NCI-H446 (cell line): ENCODE results near the gene USP47.
A peak's percentile ranks its signal among the peaks of the same experiment; 100 is the strongest.

ENCODE experiments used
- DNase-seq, 2 experiments: peaks; one replicate each; lab custom pipeline; 2025; lab: John Stamatoyannopoulos, UW

Gene USP47, protein sequence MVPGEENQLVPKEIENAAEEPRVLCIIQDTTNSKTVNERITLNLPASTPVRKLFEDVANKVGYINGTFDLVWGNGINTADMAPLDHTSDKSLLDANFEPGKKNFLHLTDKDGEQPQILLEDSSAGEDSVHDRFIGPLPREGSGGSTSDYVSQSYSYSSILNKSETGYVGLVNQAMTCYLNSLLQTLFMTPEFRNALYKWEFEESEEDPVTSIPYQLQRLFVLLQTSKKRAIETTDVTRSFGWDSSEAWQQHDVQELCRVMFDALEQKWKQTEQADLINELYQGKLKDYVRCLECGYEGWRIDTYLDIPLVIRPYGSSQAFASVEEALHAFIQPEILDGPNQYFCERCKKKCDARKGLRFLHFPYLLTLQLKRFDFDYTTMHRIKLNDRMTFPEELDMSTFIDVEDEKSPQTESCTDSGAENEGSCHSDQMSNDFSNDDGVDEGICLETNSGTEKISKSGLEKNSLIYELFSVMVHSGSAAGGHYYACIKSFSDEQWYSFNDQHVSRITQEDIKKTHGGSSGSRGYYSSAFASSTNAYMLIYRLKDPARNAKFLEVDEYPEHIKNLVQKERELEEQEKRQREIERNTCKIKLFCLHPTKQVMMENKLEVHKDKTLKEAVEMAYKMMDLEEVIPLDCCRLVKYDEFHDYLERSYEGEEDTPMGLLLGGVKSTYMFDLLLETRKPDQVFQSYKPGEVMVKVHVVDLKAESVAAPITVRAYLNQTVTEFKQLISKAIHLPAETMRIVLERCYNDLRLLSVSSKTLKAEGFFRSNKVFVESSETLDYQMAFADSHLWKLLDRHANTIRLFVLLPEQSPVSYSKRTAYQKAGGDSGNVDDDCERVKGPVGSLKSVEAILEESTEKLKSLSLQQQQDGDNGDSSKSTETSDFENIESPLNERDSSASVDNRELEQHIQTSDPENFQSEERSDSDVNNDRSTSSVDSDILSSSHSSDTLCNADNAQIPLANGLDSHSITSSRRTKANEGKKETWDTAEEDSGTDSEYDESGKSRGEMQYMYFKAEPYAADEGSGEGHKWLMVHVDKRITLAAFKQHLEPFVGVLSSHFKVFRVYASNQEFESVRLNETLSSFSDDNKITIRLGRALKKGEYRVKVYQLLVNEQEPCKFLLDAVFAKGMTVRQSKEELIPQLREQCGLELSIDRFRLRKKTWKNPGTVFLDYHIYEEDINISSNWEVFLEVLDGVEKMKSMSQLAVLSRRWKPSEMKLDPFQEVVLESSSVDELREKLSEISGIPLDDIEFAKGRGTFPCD (N-terminal part only)

GRCh38 chr11:11841723-11842420 lies at the start of gene USP47:
Gene USP47 (plus strand): TSS chr11:11841972. CDS start chr11:11842186, 214 bp downstream.
- DNase-seq: peak; percentile 86 to 93

GRCh38 chr11:11793073-11793472 lies 48.7 kb upstream of the USP47 start:
- no peak for DNase-seq

DNA sequence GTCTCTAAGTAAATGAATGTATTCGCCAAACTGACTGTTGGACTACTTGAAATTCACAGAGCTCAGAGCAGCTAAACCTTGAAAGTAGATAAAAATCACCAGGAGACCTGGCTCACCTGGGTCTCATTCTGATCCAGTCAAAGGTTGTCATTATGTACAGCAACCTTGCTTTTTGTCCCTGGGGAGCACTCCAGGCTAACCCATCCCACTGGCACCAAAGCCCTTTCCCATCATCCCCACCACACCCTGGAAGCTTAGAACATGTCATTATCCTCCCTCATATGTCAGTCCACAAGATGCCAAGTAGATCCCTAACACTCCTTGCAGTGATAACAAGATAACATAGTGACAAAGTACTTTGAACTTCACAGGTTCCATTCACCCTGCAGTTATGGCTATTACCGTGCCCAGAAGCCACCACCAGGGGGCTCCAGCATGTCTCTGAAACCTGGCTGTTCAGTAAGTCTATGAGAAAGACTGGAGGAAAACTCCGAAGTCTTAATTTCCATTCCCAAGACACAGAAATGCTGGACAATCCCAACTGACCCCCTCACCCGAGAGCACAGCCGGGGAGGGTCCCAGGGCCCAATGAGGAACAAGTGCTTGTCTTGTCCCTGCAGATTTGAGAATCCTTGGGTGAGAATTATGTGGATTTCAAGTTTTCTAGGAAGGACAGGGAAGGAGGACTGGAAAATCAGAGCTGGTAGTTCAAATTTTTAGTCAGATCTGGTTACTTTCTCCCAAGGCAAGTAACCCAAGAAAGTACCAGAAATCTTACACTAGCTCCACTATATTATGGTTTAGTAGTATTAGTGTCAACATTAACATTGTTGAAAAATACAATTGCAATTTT lies 43.0 kb upstream of the USP47 start:
- peak; percentile 12 to 68 for DNase-seq

DNA sequence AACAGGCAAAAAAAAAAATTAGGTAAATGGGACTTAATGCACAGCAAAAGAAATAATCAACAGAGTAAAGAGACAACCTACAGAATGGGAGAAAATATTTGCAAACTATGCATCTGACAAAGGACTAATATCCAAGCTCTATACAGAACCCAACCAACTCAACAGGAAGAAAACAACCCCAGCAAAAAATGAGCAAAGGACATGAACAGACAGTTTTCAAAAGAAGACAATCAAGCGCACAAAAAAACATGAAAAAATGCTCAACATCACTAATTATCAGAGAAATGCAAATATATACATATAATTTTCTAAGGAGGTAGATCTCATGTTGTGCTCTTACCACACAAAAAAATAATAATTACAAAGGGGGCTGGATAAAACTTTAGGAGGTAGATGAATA lies 36.5 kb upstream of the USP47 start:
- DNase-seq: no peak

- peak in 1 of 2 experiments; percentile 27 for DNase-seq
These were observed 35.7 kb upstream of the USP47 start for GRCh38 chr11:11806074-11806473.

- peak in 1 of 2 experiments; percentile 27 for DNase-seq
These were observed 35.2 kb upstream of the USP47 start for GRCh38 chr11:11806586-11806985.

DNA sequence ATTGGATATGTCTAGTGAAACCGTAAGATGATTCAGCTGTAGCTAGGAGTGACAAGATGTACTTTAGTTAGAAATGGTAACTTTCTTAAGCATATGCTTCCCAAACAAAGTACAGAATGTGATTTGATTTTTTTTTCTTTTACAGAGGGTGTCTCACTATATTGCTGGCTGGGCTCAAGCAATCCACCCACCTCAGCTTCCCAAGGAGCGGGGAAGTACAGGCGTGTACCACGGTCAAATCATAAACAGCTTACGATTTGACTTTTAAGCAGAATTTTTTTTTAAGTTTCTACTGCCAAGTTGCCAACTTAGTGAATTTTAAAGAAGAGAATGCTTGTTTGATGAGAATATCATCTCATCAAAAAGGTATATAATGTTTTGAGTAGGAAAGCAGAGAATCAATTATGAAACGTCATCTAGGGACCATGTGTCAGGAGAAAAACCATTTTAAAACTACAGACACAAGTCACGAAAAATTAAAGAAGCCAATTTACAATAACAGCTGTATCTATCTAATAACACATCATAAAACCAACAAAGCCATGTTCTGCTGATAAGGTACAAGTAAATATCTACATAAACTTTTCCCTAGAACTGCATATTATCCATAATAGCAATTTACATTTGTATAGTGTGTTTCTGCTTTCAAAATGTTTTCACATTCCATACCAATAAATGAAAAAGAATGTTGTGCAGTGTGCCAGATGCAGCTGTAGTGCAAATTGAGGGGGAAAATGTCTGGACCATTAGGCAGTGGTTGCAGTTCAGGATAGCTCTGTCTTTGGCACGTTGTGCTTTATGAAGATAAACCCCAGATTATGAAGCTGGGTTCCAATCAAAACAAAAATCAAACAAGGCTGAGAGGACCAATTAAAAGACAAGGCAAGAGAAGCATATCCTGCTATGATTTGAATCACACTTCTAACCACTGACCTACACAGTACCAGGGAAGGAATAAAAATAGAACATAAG lies 33.7 kb upstream of the USP47 start:
- DNase-seq: no peak

GRCh38 chr11:11808992-11809615 lies 32.7 kb upstream of the USP47 start:
- peak in 1 of 2 experiments; percentile 5 for DNase-seq

GRCh38 chr11:11810764-11811726 lies 30.7 kb upstream of the USP47 start:
- DNase-seq: no peak

- DNase-seq: no peak
These were observed 28.3 kb upstream of the USP47 start for GRCh38 chr11:11813288-11813962.

GRCh38 chr11:11814614-11815452 lies 26.9 kb upstream of the USP47 start:
- no peak for DNase-seq

DNA sequence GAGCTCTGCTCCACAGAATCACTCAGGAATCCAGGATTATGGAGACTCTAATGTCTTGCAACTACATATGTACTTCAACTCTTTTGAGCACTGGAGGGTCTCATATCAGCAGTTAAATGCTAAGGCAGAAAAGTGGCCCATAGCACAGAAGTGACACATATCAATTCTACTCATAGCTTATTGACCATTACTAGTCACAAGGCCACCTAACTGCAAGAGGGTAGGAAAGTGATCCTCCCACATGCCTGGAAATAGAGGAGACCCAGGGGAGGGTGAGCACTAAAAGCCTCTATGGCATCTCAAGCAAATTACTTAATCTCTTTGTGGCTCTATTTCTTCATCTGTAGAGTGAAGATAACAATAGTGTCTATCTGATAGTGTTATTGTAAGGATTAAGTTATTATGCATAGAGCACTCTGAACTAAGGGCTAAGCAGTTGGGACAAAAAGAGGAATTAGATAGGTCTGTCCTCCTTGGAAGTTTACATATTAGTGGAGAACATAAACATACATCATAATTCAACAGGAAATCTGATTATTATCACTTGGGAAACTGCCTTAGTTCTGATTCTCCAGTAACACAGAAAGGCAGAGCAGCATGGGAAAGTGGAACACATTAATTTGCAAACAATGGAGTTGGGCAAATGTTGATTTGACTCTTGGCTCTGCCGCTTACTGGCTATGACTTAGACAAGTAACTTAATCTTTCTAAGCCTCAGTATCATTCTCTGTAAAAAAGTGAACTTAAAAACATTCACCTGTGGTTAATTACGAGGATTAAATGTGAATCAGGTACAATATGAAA lies 25.1 kb upstream of the USP47 start:
- no peak for DNase-seq

- no peak for DNase-seq
These were observed 23.8 kb upstream of the USP47 start for GRCh38 chr11:11817957-11818356.

DNA sequence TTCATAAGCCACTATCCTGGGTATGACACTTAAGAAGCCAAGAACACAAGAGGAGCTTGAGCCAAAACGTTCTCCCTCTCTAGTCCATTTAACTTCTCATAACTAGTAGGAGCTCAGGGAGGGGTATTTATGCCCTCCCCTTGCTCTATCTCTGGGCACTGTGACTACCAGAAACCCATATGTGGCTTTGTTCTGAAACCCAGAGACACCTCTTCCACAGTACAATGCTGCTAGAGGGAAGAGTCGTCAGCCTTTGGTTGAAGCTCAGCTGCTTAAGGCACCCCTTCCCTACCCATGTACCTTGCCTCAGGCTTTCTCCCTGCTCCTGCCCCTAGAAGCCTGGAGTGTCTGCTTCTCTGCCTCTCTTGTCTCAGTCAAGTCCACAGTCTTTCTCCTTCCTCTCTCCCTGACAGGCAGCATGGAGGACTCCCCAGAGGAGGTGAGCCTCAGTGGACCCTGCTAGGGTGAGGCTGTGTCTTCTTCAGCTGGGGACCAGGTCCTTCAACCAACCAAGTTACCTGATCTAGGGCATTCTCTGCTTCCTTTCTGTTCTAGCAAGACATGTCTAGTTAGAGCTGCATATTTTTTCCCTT lies 23.1 kb upstream of the USP47 start:
- no peak for DNase-seq

- DNase-seq: no peak
These were observed 19.9 kb upstream of the USP47 start for GRCh38 chr11:11821899-11822298.
